ENCODE measurements around the gene DPP10. TPM values are rescaled to one million over a fixed set of nuclear protein-coding genes. Genes with fewer than 3 reads are reported as not detected.

Gene DPP10
- total and polyA plus RNA-seq, 10 of the 15 experiments (the other 5 are each of a cell fraction or from before 2014, with no cell fraction given) = not detected

DNA sequence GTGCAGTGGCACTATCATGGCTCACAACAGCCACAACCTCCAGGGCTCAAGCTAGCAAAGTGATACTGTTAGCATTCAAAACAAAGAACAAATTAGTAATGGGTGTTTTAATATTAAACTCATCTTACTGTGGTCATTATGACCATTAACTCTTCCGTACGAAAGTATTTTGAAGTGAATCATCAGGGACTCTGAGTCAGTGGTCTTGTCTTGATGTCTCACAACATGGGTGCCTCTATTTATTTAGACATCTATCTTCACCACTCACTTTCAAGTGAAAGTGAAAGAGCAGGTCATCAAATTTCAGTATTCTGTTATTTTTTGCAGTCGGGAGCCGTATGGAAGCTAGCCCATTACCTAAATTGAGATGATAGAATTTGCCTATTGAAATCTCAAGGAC, 1118.2 kb downstream of the DPP10 start (continued):
- TF ChIP-seq, protein P1, sequence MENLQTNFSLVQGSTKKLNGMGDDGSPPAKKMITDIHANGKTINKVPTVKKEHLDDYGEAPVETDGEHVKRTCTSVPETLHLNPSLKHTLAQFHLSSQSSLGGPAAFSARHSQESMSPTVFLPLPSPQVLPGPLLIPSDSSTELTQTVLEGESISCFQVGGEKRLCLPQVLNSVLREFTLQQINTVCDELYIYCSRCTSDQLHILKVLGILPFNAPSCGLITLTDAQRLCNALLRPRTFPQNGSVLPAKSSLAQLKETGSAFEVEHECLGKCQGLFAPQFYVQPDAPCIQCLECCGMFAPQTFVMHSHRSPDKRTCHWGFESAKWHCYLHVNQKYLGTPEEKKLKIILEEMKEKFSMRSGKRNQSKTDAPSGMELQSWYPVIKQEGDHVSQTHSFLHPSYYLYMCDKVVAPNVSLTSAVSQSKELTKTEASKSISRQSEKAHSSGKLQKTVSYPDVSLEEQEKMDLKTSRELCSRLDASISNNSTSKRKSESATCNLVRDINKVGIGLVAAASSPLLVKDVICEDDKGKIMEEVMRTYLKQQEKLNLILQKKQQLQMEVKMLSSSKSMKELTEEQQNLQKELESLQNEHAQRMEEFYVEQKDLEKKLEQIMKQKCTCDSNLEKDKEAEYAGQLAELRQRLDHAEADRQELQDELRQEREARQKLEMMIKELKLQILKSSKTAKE (IDR thresholded peaks at IDR 0.05; ENCODE audit: low read depth, poor library complexity, severe bottlenecking) = no peak
- TF ChIP-seq JUNB (IDR thresholded peaks at IDR 0.05) (no peak), IKZF2 (IDR thresholded peaks at IDR 0.05) (no peak), NFYB (IDR thresholded peaks at IDR 0.05; ENCODE audit: insufficient read depth, low read depth, low read length) (no peak), STAT1 (conservative IDR thresholded peaks at IDR 0.05) (no peak), GABPA (IDR thresholded peaks at IDR 0.05; ENCODE audit: low read depth) (no peak), ETV6 (conservative IDR thresholded peaks at IDR 0.05 in 1 of 2, IDR thresholded peaks at IDR 0.05 in 1 of 2; ENCODE audit: borderline replicate concordance in 1 of 2, low read depth in 1 of 2) (no peak)
- TF ChIP-seq, protein P2, sequence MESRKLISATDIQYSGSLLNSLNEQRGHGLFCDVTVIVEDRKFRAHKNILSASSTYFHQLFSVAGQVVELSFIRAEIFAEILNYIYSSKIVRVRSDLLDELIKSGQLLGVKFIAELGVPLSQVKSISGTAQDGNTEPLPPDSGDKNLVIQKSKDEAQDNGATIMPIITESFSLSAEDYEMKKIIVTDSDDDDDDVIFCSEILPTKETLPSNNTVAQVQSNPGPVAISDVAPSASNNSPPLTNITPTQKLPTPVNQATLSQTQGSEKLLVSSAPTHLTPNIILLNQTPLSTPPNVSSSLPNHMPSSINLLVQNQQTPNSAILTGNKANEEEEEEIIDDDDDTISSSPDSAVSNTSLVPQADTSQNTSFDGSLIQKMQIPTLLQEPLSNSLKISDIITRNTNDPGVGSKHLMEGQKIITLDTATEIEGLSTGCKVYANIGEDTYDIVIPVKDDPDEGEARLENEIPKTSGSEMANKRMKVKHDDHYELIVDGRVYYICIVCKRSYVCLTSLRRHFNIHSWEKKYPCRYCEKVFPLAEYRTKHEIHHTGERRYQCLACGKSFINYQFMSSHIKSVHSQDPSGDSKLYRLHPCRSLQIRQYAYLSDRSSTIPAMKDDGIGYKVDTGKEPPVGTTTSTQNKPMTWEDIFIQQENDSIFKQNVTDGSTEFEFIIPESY (IDR thresholded peaks at IDR 0.05) = no peak
- TF ChIP-seq, protein P3, sequence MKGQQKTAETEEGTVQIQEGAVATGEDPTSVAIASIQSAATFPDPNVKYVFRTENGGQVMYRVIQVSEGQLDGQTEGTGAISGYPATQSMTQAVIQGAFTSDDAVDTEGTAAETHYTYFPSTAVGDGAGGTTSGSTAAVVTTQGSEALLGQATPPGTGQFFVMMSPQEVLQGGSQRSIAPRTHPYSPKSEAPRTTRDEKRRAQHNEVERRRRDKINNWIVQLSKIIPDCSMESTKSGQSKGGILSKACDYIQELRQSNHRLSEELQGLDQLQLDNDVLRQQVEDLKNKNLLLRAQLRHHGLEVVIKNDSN (IDR thresholded peaks at IDR 0.05; ENCODE audit: borderline replicate concordance, extremely low read length, insufficient read depth, low read depth, low read length) = no peak

Data from GM12878 (cell line).